ENCODE data around the gene GALNT1.
"Not testable (repeated sequence)": the region's sequence is repeated elsewhere in the genome, so short reads cannot be mapped to it uniquely, and the experiment has no call there.

The GALNT1 gene

GRCh38 chr18:35581546-35581897 lies at the start of gene GALNT1:
GALNT1 (plus strand) TSS chr18:35581740; CDS start chr18:35654663, 72,923 bp downstream.
- in situ Hi-C loops (cut with MboI; ENCODE audit: low sequenced_read_pairs) = no loop called here

- in situ Hi-C loops (cut with MboI; ENCODE audit: low sequenced_read_pairs) = no loop called here
Observed at GRCh38 chr18:35533916-35534405, 47.6 kb upstream of the GALNT1 start.

DNA sequence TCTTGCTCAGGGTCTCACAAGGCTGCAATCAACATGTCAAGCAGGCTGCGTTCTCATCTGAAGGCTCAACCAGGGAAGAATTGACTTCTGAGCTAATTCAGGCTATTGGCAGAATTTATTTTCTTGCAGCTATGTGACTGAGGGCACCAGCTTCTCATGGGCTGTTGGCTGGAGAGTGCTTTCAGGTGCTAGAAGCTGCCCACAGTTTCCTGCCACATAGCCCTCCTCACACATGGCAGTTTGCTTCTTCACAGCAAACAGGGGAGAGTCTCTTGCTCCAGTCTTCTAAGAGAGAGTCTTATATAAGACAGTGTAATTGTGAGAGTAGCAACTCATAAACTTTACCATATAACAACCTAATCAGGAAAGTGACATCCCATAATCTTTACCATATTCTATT lies 46.2 kb upstream of the GALNT1 start:
- in situ Hi-C loops (cut with MboI; ENCODE audit: low sequenced_read_pairs) = no loop called here

DNA sequence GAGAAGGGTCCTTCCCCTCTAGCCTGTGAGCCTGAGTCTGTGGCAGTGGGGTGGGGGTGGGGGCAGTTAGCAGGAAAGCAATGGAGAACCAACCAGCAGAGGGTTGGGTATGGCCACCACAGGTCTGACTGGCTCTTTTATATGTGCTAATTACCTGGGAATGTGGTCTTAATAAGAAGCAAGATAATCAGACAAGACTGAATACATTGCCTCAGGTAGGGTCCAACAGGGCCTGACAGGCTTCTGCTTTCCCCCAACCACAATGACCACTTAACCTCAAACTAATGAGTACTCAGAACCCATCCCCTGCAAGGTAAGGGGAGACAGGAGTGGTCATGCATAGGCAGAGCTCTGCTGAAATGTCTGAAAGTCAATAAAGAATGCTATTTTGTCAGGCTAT lies 39.2 kb upstream of the GALNT1 start:
- in situ Hi-C loops (cut with MboI; ENCODE audit: low sequenced_read_pairs) = no loop called here

- in situ Hi-C loops (cut with MboI; ENCODE audit: low sequenced_read_pairs) = no loop called here
Observed at GRCh38 chr18:35547008-35547605, 34.4 kb upstream of the GALNT1 start.

DNA sequence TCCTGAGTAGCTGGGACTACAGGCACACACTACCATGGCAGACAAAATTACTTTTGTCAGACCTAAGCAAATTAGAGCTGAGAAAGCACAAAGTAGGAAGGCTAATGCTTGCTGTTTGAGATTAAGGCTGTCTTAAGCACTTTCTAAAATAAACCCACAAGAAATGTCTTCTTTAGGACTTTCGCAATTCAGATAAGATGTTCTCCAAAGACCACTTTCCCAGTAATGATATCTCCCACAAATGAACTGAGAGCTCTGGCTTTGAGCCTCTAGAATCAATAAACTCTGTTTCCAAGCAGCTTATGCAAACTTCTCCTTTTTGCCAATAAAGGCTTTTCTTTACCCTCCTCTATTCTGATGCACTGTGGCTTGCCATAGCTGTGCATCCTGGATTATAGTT lies 32.0 kb upstream of the GALNT1 start:
- in situ Hi-C loops (cut with MboI; ENCODE audit: low sequenced_read_pairs) = no loop called here

- in situ Hi-C loops (cut with MboI; ENCODE audit: low sequenced_read_pairs) = no loop called here
Observed at GRCh38 chr18:35553300-35553699, 28.2 kb upstream of the GALNT1 start.

DNA sequence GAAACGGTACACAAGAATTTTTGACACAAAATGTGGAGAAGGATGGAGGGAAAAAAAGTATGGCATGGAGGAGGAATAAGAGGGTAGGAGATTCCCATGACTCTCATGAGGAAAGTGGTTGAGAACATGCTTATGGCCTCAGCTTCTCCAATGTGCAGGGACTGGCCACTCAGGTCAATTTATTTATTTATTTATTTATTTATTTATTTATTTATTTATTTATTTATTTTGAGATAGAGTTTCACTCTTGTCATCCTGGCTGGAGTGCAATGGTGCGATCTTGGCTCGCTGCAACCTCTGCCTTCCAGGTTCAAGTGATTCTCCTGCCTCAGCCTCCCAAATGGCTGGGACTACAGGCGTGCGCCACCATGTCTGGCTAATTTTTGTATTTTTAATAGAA lies 26.0 kb upstream of the GALNT1 start:
- in situ Hi-C loops (cut with MboI; ENCODE audit: low sequenced_read_pairs) = not testable (repeated sequence)

DNA sequence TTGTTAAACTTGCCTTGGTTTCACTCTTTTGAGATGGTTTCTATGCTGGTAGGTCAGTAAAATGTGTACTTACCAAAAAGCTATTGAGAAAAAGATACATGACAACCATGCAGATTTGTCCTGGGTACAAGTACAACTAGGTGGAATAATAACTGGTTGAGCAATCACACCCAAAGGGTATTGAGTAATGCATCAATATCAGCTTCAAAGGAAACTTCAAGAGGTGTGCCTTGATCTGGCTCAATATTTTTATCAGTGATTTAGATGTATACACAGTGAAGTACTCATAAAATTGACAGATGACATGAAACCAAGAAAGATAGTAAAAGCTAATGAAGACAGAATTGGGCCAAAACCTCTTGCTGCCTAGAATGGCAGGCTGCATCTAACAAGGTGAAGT lies 21.7 kb upstream of the GALNT1 start:
- in situ Hi-C loops (cut with MboI; ENCODE audit: low sequenced_read_pairs) = no loop called here

DNA sequence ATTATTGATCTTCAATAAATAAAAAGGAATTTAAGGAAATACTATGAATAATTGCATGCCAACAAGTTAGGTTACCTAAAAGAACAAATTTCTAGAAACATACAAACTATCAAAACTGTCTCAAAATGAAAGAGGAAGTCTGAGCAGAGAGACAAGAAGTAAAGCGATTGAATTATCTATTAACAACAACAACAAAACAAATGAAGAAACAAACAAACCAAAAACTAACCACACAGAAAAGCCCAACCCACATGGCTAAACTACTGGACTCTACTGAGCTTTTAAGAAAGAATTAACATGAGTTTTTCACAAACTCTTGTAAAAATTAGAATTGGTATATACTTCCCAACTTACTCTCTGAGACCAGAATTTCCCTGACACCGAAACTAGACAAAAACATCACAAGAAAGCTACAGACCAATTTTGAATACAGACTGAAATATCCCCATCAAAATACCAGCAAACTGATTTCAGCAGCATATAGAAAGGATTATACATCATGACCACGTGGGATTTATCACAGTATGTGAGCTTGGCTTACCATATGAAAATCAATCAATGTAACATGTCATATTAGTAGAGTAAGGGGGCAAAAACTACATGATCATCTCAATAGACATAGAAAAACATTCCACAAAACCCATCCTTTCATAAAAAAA lies 16.6 kb upstream of the GALNT1 start:
- in situ Hi-C loops (cut with MboI; ENCODE audit: low sequenced_read_pairs) = no loop called here

DNA sequence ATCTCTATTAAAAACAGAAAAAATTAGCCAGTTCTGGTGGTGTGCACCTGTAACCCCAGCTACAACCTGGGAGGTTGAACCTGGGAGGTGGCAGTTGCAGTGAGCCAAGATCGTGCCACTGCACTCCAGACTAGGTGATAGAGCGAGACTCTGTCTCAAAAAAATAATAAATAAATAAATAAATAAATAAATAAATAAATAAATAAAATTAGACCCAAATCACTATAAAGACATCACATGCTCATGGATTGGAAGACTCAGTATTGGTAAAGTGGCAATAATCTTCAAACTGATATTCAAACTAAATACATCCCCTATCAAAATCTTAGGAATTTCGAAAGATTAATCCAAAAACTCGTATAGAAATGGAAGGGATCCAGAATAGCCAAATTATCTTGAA lies 15.5 kb upstream of the GALNT1 start:
- in situ Hi-C loops (cut with MboI; ENCODE audit: low sequenced_read_pairs) = no loop called here

DNA sequence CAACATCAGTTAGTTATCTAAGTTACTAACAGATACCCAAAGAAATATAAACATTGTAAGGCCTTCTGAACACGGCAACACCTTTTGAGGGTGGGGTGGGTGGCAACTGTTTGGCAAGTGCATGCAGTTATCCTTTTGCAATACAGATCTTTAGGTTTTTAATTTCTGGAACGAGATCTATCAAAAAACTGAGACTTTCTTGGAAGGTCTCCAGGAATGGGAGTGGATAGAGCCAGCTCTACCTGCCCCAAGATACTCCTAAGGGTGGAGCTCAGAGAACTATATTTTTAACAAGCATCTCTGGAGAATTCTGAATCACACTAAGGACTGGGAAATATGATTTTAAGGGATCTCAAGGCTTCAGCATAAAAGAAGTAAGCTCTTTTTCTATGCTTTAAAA lies 11.4 kb upstream of the GALNT1 start:
- in situ Hi-C loops (cut with MboI; ENCODE audit: low sequenced_read_pairs) = no loop called here

GRCh38 chr18:35571138-35571537 lies 10.4 kb upstream of the GALNT1 start:
- in situ Hi-C loops (cut with MboI; ENCODE audit: low sequenced_read_pairs) = no loop called here

GRCh38 chr18:35572644-35573043 lies 8.9 kb upstream of the GALNT1 start:
- in situ Hi-C loops (cut with MboI; ENCODE audit: low sequenced_read_pairs) = no loop called here

GRCh38 chr18:35573531-35573930 lies 8.0 kb upstream of the GALNT1 start:
- in situ Hi-C loops (cut with MboI; ENCODE audit: low sequenced_read_pairs) = no loop called here

DNA sequence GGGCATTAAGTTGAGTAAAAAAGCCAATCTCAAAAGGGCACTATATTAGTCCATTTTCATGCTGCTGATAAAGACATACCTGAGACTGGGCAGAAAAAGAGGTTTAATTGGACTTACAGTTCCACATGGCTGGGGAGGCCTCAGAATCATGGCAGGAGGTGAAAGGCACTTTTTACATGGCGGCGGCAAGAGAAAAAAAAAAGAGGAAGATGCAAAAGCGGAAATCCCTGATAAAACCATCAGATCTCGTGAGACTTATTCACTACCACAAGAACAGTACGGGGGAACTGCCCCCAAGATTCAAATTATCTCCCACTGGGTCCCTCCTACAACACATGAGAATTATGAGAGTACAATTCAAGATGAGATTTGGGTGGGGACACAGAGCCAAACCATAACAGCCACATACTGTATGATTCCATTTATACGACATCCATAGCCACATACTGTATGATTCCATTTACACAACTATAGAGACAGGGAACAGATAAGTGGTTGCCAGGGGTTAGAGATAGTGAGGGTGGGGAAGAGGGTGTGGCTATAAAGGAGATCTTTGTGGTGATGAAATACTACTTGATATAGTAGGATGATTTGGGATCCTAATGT lies 5.2 kb upstream of the GALNT1 start:
- in situ Hi-C loops (cut with MboI; ENCODE audit: low sequenced_read_pairs) = not testable (repeated sequence)

- in situ Hi-C loops (cut with MboI; ENCODE audit: low sequenced_read_pairs) = no loop called here
Observed at GRCh38 chr18:35577045-35577848, 4.3 kb upstream of the GALNT1 start.

- in situ Hi-C loops (cut with MboI; ENCODE audit: low sequenced_read_pairs) = no loop called here
Observed at GRCh38 chr18:35578481-35578880, 3.1 kb upstream of the GALNT1 start.

GRCh38 chr18:35578936-35579335 lies 2.6 kb upstream of the GALNT1 start:
- in situ Hi-C loops (cut with MboI; ENCODE audit: low sequenced_read_pairs) = no loop called here

DNA sequence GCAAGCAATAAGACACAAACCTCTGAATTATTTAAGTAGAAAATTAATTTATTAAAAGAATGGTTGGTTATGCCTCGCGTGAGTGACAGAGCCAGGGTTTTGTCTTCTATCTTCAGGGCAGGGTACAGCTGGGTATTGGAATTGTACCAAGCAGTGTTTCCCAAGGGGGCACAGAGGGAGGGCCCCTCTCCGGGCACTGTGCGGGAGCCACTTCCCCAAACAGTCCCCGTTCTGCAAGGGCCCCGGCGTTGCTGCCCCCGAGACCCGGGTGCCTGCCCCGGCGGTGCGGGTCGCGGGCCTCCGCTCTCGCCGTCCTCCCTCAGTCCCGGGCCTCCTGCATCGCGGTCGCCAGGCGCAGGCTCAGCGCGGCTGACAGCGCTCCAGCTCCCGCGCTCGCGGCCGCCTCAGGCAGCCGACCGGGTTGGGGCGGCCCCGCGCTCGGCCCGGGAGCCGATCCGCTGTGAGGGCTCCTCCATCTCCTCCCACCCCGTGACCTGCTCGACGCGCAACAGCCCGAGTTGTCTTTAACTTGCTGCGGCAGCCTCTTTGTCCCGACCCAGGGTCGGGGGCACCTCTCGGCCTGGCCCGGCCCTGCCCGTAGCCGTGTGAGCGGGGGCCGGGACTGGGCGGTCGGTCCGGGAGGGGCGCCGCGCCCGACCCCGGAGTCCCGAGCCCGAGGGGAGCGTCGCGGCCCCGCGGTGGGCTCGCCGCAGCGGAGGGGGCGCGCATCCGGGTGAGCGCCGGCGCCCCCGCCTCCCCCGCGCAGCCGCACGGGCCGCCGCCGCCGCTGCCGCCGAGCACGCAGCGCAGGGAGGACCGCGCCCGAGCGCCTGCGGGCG lies 620 bp upstream of the GALNT1 start:
- in situ Hi-C loops (cut with MboI; ENCODE audit: low sequenced_read_pairs) = no loop called here
